KMS-11 (cell line): ENCODE results near the gene ATG13.

ENCODE experiments used
- H2AFZ ChIP-seq: fragments of 200-600 bp; sonication (generic); 2 replicates; pipeline ENCODE4 v1.6.1; 2016; ENCODE audit warnings: antibody characterized with exemption, mixed run types, low read depth
- H3K27ac ChIP-seq: fragments of 200-600 bp; sonication (generic); 2 replicates; pipeline ENCODE4 v1.6.1; 2016; ENCODE audit warnings: mild to moderate bottlenecking, mixed run types
- H3K27me3 ChIP-seq: fragments of 200-600 bp; sonication (generic); 2 replicates; pipeline ENCODE4 v1.6.1; 2017; ENCODE audit warnings: mild to moderate bottlenecking, low read depth, mixed run types, moderate library complexity; ENCODE audit not compliant: insufficient read depth
- H3K36me3 ChIP-seq: fragments of 200-600 bp; sonication (generic); 2 replicates; pipeline ENCODE4 v1.6.1; 2017; ENCODE audit warnings: mild to moderate bottlenecking, mixed run types; ENCODE audit not compliant: insufficient read depth
- H3K4me1 ChIP-seq: fragments of 200-600 bp; sonication (generic); 2 replicates; pipeline ENCODE4 v1.6.1; 2016; ENCODE audit warnings: mild to moderate bottlenecking, low read depth, mixed run types; ENCODE audit not compliant: poor library complexity, severe bottlenecking
- H3K4me2 ChIP-seq: fragments of 200-600 bp; sonication (generic); 2 replicates; pipeline ENCODE4 v1.7.0; 2016; ENCODE audit warnings: mild to moderate bottlenecking, mixed run types
- H3K4me3 ChIP-seq: fragments of 200-600 bp; sonication (generic); IDR thresholded peaks from 2 replicates; pipeline ENCODE4 v1.6.1; 2017; ENCODE audit warnings: low read depth, low read length, mixed read lengths; ENCODE audit not compliant: insufficient read depth
- H3K79me2 ChIP-seq: fragments of 200-600 bp; sonication (generic); 2 replicates; pipeline ENCODE4 v1.6.1; 2016; ENCODE audit warnings: low read depth, mixed run types; ENCODE audit not compliant: insufficient read depth
- H3K9ac ChIP-seq: fragments of 200-600 bp; sonication (generic); 2 replicates; pipeline ENCODE4 v1.6.1; 2016; ENCODE audit warnings: mild to moderate bottlenecking, mixed run types
- H4K20me1 ChIP-seq: fragments of 200-600 bp; sonication (generic); 2 replicates; pipeline ENCODE4 v1.6.1; 2016; ENCODE audit warnings: mild to moderate bottlenecking, mixed run types; ENCODE audit not compliant: insufficient read depth
- TF ChIP-seq, protein P1 (sequence below): fragments of 200-600 bp; sonication (generic); conservative IDR thresholded peaks from 2 replicates; pipeline ENCODE4 v1.6.1; 2017; ENCODE audit warnings: low read depth, mild to moderate bottlenecking, antibody characterized with exemption, low read length, moderate library complexity, mixed read lengths

The ATG13 gene

GRCh38 chr11:46649180-46649738 is 31.9 kb downstream of the ATG13 start:
- Histone ChIP-seq H3K9ac (no peak overlapping the region), H3K4me1 (no peaks in the 10 kb centered on the region), H4K20me1 (no peaks in the 10 kb centered on the region), H3K36me3 (no peaks in the 10 kb centered on the region), H3K4me3 (no peak overlapping the region), H3K79me2 (no peaks in the 10 kb centered on the region), H3K27ac (no peak overlapping the region), H3K4me2 (no peak overlapping the region), H2AFZ (no peak overlapping the region), H3K27me3 (no peaks in the 10 kb centered on the region)
- TF ChIP-seq, protein P1, sequence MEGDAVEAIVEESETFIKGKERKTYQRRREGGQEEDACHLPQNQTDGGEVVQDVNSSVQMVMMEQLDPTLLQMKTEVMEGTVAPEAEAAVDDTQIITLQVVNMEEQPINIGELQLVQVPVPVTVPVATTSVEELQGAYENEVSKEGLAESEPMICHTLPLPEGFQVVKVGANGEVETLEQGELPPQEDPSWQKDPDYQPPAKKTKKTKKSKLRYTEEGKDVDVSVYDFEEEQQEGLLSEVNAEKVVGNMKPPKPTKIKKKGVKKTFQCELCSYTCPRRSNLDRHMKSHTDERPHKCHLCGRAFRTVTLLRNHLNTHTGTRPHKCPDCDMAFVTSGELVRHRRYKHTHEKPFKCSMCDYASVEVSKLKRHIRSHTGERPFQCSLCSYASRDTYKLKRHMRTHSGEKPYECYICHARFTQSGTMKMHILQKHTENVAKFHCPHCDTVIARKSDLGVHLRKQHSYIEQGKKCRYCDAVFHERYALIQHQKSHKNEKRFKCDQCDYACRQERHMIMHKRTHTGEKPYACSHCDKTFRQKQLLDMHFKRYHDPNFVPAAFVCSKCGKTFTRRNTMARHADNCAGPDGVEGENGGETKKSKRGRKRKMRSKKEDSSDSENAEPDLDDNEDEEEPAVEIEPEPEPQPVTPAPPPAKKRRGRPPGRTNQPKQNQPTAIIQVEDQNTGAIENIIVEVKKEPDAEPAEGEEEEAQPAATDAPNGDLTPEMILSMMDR = no peak

DNA sequence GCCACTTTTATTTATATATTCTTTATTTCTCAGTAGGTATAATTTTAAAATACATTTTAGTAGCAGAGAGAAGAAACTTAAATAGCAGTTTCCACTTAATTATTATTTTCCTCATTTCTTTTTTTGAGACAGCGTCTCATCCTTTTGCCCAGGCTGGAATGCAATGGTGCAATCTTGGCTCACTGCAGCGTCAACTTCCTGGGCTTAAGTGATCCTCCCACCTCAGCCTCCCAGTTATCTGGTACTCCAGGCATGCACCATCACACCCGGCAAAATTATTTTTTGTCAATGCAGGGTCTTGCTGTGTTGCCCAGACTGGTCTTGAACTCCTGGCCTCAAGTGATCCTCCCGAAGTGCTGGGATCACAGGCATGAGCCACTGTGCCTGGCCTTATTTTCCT is 38.3 kb downstream of the ATG13 start:
- H3K79me2 ChIP-seq = no peaks in the 10 kb centered on the region
- H3K4me2 ChIP-seq = no peak overlapping the region
- H3K4me1 ChIP-seq = peaks cover 30% of the 10 kb centered on the region
- TF ChIP-seq, protein P1 = no peak
- H3K27me3 ChIP-seq = no peaks in the 10 kb centered on the region
- H3K4me3 ChIP-seq = no peak overlapping the region
- H3K27ac ChIP-seq = no peak overlapping the region
- no peak overlapping the region for H3K9ac ChIP-seq
- no peak overlapping the region for H2AFZ ChIP-seq
- H3K36me3 ChIP-seq = no peaks in the 10 kb centered on the region; the same call in 1 of the 2 replicates
- H4K20me1 ChIP-seq = no peaks in the 10 kb centered on the region

DNA sequence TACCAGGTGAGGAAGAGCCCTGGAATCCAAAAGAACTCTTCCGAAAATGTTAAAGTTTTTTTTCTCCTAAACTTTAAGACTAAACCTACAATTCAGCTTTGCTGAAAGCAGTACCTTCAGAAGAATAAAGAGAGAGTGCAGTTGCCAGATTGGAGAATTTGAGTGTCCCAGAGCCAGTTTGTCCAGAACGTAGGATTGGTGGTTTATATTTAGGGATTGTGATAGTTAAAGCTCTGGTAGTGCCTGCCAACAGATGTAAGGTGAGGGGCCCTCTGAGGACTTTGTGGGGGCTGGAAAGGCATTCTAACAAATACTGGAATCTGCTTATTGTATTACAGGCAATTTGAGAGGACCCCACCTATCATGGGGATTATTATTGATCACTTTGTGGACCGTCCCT is 39.8 kb downstream of the ATG13 start:
- no peaks in the 10 kb centered on the region; the same call in 1 of the 2 replicates for H3K36me3 ChIP-seq
- no peak overlapping the region for H3K27ac ChIP-seq
- H3K4me3 ChIP-seq = no peak overlapping the region
- TF ChIP-seq, protein P1 = no peak
- no peaks in the 10 kb centered on the region for H4K20me1 ChIP-seq
- H3K4me1 ChIP-seq = peaks cover 44% of the 10 kb centered on the region
- no peak overlapping the region for H3K4me2 ChIP-seq
- H2AFZ ChIP-seq = no peak overlapping the region
- no peaks in the 10 kb centered on the region for H3K27me3 ChIP-seq
- H3K9ac ChIP-seq = no peak overlapping the region
- no peaks in the 10 kb centered on the region for H3K79me2 ChIP-seq

- TF ChIP-seq, protein P1 = no peak
- H3K36me3 ChIP-seq = no peaks in the 10 kb centered on the region; the same call in 1 of the 2 replicates
Measured at GRCh38 chr11:46658259-46658658, 40.9 kb downstream of the ATG13 start.

More at GRCh38 chr11:46658259-46658658, 40.9 kb downstream of the ATG13 start:
- H3K4me3 ChIP-seq = no peak overlapping the region
- H2AFZ ChIP-seq = no peak overlapping the region
- no peaks in the 10 kb centered on the region for H3K27me3 ChIP-seq
- no peaks in the 10 kb centered on the region for H3K79me2 ChIP-seq
- H3K4me1 ChIP-seq = peaks cover 52% of the 10 kb centered on the region
- H3K9ac ChIP-seq = no peak overlapping the region
- no peak overlapping the region for H3K4me2 ChIP-seq
- no peaks in the 10 kb centered on the region for H4K20me1 ChIP-seq
- H3K27ac ChIP-seq = no peak overlapping the region
